LHCN-M2 (cell line): ENCODE measurements around the gene HOXD11. TPM values are rescaled to one million over a fixed set of nuclear protein-coding genes. Genes with fewer than 3 reads are reported as not detected.
A peak's percentile ranks its signal among the peaks of the same experiment; 100 is the strongest.

ENCODE experiments used
- DNase-seq: peaks from one replicate; pipeline ENCODE4 v3.0.0-alpha.2; 2012; ENCODE audit warnings: low read depth
- total RNA-seq: library from RNA; depleted of rRNA; stranded (reverse); fragments of >200 nt; gene quantifications from 2 replicates; pipeline ENCODE4 v1.2.3, GENCODE V29; 2014

The HOXD11 gene
- total RNA-seq, 1 experiment from 2014 or later = not detected

GRCh38 chr2:176131848-176132158 lies 24.7 kb downstream of the HOXD11 start:
- DNase-seq = no peak

- DNase-seq = no peak
Measured at GRCh38 chr2:176132205-176133171, 25.4 kb downstream of the HOXD11 start.

GRCh38 chr2:176133389-176133788 lies 26.3 kb downstream of the HOXD11 start:
- DNase-seq = no peak

GRCh38 chr2:176134035-176134434 lies 27.0 kb downstream of the HOXD11 start:
- no peak for DNase-seq

- DNase-seq = peak; percentile 26
Measured at GRCh38 chr2:176135035-176135440, 28.0 kb downstream of the HOXD11 start.

- DNase-seq = no peak
Measured at GRCh38 chr2:176136374-176137251, 29.5 kb downstream of the HOXD11 start.

- DNase-seq = no peak
Measured at GRCh38 chr2:176137252-176137580, 30.1 kb downstream of the HOXD11 start.

- DNase-seq = no peak
Measured at GRCh38 chr2:176137906-176138305, 30.8 kb downstream of the HOXD11 start.

GRCh38 chr2:176138526-176138922 lies 31.4 kb downstream of the HOXD11 start:
- DNase-seq = no peak

- DNase-seq = no peak
Measured at GRCh38 chr2:176138923-176139660, 32.0 kb downstream of the HOXD11 start.

GRCh38 chr2:176139661-176140512 lies 32.8 kb downstream of the HOXD11 start:
- no peak for DNase-seq

GRCh38 chr2:176140513-176141317 lies 33.6 kb downstream of the HOXD11 start:
- DNase-seq = peak; percentile 53

- no peak for DNase-seq
Measured at GRCh38 chr2:176142281-176142680, 35.2 kb downstream of the HOXD11 start.

- no peak for DNase-seq
Measured at GRCh38 chr2:176145085-176145969, 38.2 kb downstream of the HOXD11 start.

GRCh38 chr2:176146101-176146500 lies 39.0 kb downstream of the HOXD11 start:
- no peak for DNase-seq

GRCh38 chr2:176146645-176147044 lies 39.6 kb downstream of the HOXD11 start:
- no peak for DNase-seq

GRCh38 chr2:176147210-176147799 lies 40.2 kb downstream of the HOXD11 start:
- no peak for DNase-seq

GRCh38 chr2:176147800-176148496 lies 40.9 kb downstream of the HOXD11 start:
- no peak for DNase-seq
